NB4 (cell line): ENCODE results near the gene SELENOK.

Experiments used
- POLR2A ChIP-seq: IDR thresholded peaks from 2 replicates; pipeline ENCODE4 v1.6.1; 2011; ENCODE audit warnings: mild to moderate bottlenecking; ENCODE audit not compliant: insufficient read length; ENCODE audit errors: extremely low read depth
- TF ChIP-seq, protein P1 (sequence below): IDR thresholded peaks from 2 replicates; pipeline ENCODE4 v1.6.1; 2011; ENCODE audit warnings: low read depth, low read length
- TF ChIP-seq, protein P2 (sequence below): IDR thresholded peaks from one replicate; pipeline ENCODE4 v1.5.1; 2012; ENCODE audit warnings: low read depth, low read length

GRCh38 chr3:53880396-53881345 is 11.0 kb downstream of the SELENOK start:
- no peak for TF ChIP-seq POLR2A
- TF ChIP-seq, protein P1, sequence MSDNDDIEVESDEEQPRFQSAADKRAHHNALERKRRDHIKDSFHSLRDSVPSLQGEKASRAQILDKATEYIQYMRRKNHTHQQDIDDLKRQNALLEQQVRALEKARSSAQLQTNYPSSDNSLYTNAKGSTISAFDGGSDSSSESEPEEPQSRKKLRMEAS = no peak
- TF ChIP-seq, protein P2, sequence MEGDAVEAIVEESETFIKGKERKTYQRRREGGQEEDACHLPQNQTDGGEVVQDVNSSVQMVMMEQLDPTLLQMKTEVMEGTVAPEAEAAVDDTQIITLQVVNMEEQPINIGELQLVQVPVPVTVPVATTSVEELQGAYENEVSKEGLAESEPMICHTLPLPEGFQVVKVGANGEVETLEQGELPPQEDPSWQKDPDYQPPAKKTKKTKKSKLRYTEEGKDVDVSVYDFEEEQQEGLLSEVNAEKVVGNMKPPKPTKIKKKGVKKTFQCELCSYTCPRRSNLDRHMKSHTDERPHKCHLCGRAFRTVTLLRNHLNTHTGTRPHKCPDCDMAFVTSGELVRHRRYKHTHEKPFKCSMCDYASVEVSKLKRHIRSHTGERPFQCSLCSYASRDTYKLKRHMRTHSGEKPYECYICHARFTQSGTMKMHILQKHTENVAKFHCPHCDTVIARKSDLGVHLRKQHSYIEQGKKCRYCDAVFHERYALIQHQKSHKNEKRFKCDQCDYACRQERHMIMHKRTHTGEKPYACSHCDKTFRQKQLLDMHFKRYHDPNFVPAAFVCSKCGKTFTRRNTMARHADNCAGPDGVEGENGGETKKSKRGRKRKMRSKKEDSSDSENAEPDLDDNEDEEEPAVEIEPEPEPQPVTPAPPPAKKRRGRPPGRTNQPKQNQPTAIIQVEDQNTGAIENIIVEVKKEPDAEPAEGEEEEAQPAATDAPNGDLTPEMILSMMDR = no peak
